Right cardiac atrium (tissue), 5 donors: ENCODE measurements around the gene CARD19. TPM values are rescaled to one million over a fixed set of nuclear protein-coding genes. Genes with fewer than 3 reads are reported as not detected.

Source experiments
- ATAC-seq, 2 donors: fragments of 200-7000 bp; cut with Tn5 transposase; one replicate each; pipeline versions ENCODE4 v1.8.0 to v1.9.1; 2020; ENCODE audit warnings: moderate library complexity in 2 of 2, mild to moderate bottlenecking in 1 of 2
- DNase-seq, 3 donors: peaks; one replicate each; pipeline ENCODE4 v3.0.0-alpha.2; 2020
- H3K27ac ChIP-seq: one replicate; pipeline ENCODE4 v1.5.1; 2013; ENCODE audit warnings: mild to moderate bottlenecking, low read length, control low read depth, moderate library complexity
- H3K27me3 ChIP-seq: one replicate; pipeline ENCODE4 v1.6.1; 2013; ENCODE audit not compliant: control insufficient read depth, insufficient read depth
- H3K4me1 ChIP-seq: one replicate; pipeline ENCODE4 v1.6.1; 2013; ENCODE audit warnings: low read length; ENCODE audit not compliant: control insufficient read depth, insufficient read depth
- H3K4me3 ChIP-seq: one replicate; pipeline ENCODE4 v1.5.1; 2013; ENCODE audit warnings: low read length, control low read depth
- H3K9me3 ChIP-seq: one replicate; pipeline ENCODE4 v1.6.1; 2013; ENCODE audit warnings: low read length; ENCODE audit not compliant: control insufficient read depth
- WGBS: extraction: QIAGEN DNeasy Blood & Tissue Kit; methylation state at CpG from one replicate; pipeline ENCODE4 v1.1.7; 2013; 5-methylcytosine and 5-hydroxymethylcytosine counted together
- intact Hi-C, 4 donors: fragments of 100-400 bp; cut with DNase I; formaldehyde crosslinking; loops; one replicate each; pipeline versions ENCODE4 v1.11.0 to v1.14.0; 2022 to 2023
- polyA plus RNA-seq: library from polyadenylated mRNA; stranded (reverse); fragments of 200-250 nt; gene quantifications from one replicate; pipeline ENCODE4 v1.2.3, GENCODE V29; 2013
- total RNA-seq, 4 donors: library from RNA; stranded (reverse); fragmentation: NEBNext Ultra II Directional; extraction: Animal tissue kit (Norgen Biotek cat#: 25700); gene quantifications; one replicate each; pipeline ENCODE4 v1.2.1, GENCODE V29; 2021
- donor health status: healthy with polysubstance abuse.
- donor health status: DM: no; HTN: yes; CAD: no.
- donor health status: DM: no; HTN: no; CAD: no.
- donor health status: DM: no; HTN: yes; CAD: no; lungs with severe emphysema.
- donor health status: DM: yes; HTN: yes; CAD: no.

CARD19 gene
- total and polyA plus RNA-seq, 5 donors = 17.7 to 30.3 (median 25.6) TPM

DNA sequence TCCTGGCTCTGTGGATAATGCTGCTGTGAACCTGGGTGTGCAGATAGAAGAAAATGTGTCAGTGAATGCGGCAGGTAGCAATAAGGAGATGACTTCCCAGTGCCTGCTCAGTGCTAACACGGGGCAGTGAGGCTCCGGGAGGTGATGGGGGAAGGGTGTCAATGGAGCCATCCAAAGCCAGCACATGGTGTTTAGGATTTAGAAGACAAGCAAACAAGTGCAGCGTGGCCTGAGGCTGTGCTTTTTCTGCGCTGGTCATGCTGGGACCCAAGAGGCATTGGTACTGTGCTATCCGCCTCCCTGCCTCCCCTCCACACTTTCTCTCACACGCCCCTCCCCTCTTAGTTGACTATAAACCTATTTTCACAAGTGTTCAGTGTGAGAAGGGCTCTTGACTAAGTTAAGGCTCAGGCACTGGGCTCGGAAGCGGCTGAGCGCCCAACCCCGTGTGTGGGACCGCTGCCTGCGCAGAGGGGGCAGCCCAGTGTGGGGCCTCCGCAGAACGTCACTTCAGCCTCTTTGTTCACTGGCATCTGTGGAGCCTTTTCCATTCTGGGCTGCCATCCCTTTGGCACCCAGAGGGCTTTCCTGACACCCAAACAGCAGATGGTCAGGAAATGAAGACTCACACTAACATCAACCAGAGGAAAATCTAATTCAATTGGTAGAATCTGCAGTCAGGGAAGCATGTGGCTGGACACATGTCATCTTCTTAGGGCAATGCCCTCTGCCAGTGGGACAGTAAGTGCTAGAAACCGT, 59.9 kb downstream of the CARD19 start:
- 74% methylated on average over 16 of the region's 16 CpGs for WGBS
- H3K9me3 ChIP-seq = no peaks in the 10 kb centered on the region
- no peaks in the 10 kb centered on the region for H3K4me1 ChIP-seq
- ATAC-seq = peak in 1 of 2 donors; percentile 20
- H3K27me3 ChIP-seq = no peaks in the 10 kb centered on the region
- H3K4me3 ChIP-seq = no peak overlapping the region
- peak in 1 of 3 donors; percentile 32 for DNase-seq
- no peak overlapping the region for H3K27ac ChIP-seq
- intact Hi-C loops = loop anchor here in 2 of 4 donors (2.0 to 5.0 kb wide), 2 partner anchors 146 to 147 kb away; no protein-coding TSS in a partner anchor

DNA sequence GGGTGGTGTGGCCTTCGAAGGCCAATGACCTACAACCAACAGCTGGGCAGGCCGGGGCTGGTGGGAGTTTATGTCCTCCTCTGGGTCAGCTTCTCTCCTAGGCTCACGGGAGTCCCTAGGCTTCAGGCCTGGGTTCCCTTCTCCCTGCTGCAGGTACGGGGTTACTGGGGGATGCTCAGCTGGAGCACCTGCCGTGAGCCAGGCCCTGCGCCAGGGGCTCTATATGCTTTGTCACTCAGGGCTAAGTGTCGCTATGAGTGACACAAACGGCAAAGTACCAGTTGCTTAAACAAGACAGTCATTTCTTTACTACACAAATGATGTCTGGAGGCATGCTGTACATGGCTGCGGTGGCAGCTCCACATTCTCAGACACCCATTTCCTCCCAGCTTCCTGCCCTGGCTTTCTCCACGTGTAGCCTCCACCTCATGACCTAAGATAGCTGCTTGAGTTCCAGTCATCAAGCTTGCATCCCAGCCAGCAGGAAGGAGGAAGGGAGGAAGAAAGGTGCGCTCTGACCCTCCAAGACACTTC, 60.5 kb downstream of the CARD19 start:
- DNase-seq = no peak
- intact Hi-C loops = loop anchor here in 2 of 4 donors (2.0 to 5.0 kb wide), 2 partner anchors 146 kb away; no protein-coding TSS in a partner anchor

DNA sequence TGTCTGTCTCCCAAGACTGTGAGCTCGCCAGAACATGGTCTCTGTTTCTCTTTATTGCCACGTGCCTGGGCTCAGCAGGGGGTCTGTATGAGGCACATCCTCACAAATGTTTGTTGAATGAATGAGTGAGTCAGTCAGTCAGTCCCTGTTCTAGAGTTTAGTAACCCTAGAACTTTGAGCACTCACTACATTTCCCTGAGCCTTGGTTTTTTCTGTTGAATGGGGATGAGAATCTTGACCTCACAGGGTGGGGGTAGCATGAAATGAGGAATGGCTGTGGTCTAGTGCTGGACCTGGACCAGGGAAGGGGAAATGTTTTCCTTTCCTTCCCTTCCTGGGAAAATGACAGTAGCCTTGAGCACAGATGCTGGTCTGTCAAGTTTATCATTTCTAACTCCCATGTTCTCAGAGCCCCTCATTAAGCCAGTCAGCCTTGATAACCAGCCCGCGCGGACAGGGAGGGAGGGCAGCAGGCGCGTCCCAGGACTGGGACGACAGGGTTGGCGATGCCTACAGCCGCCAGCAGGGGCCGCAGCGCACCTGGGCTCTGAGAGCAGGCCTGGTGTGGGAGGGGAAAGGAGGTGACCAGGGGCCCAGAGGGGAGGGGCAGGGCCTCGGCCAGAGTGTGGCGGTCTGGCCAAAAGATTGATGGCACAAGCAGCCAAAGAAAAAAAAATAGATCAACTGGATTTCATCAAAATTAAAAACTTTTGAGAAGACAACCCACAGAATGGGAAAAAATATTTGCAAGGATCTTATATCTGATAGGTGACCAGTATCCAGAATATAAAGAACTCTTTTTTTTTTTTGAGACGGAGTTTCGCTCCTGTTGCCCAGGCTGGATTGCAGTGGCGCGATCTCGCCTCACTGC, 63.8 kb downstream of the CARD19 start:
- intact Hi-C loops = loop anchor here in 3 of 4 donors (5.0 kb wide), 2 partner anchors 142 to 147 kb away; no protein-coding TSS in a partner anchor
- DNase-seq = peak; percentile 82 to 95 (median 95)
- H3K27ac ChIP-seq = no peak overlapping the region
- no peak overlapping the region for H3K4me3 ChIP-seq
- H3K9me3 ChIP-seq = no peaks in the 10 kb centered on the region
- WGBS = 15% methylated on average over 19 of the region's 19 CpGs
- no peaks in the 10 kb centered on the region for H3K4me1 ChIP-seq
- no peaks in the 10 kb centered on the region for H3K27me3 ChIP-seq
- ATAC-seq = peak; percentile 94 to 95

More for the DNA sequence above, 60.5 kb downstream of the CARD19 start:
- no peaks in the 10 kb centered on the region for H3K9me3 ChIP-seq
- H3K27ac ChIP-seq = no peak overlapping the region
- no peaks in the 10 kb centered on the region for H3K4me1 ChIP-seq
- WGBS = 87% methylated on average over 11 of the region's 11 CpGs
- no peak for ATAC-seq
- no peaks in the 10 kb centered on the region for H3K27me3 ChIP-seq
- H3K4me3 ChIP-seq = no peak overlapping the region

DNA sequence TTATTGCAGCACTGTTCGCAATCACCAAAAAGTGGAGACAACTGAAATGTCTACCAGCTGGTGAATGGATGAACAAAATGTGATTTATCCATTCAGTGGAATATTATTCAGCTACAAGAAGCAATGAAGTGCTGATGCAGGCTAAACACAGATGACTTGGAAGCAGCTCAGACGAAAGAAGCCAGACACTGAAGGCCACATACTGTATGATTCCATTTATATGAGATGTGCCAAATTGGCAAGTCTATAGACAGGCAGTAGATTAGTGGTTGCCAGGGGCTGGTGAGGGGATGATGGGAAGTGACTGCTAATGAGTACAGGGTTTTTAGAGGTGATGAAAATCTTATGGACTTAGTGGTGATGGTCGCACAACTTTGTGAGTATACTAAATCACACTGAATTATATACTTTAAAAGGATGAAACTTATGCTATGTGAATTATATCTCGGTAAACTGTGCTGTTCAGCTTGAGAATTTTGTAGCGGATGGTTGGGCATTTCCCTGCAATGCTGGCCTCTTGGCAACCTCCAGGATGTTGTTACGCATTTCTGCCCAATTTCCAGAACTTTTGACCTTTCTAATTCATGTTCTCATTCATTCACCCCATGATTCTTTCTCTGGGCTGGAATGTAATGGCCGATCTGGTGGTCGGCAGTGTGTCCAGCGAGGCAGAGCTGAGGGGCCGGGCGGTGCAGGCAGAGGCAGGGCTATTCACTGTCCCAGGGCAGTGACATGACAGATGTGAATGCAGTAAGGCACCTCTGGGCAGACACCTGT, 66.0 kb downstream of the CARD19 start:
- Histone ChIP-seq H3K27ac (peak overlapping the region; percentile 3), H3K4me1 (no peaks in the 10 kb centered on the region), H3K27me3 (no peaks in the 10 kb centered on the region), H3K9me3 (no peaks in the 10 kb centered on the region), H3K4me3 (no peak overlapping the region)
- DNase-seq = no peak
- ATAC-seq = peak; percentile 61 to 79
- 51% methylated on average over 11 of the region's 11 CpGs for WGBS
- intact Hi-C loops = loop anchor here in 2 of 4 donors (5.0 kb wide), 2 partner anchors 140 to 145 kb away; no protein-coding TSS in a partner anchor

Other genes starting within 250 kb of the CARD19 start
- 1 to 10 TPM; 6.9 to 8.2 (median 7.2) TPM for gene ZNF484, start 218.2 kb upstream of the CARD19 start, total RNA-seq
- gene ZNF484, start 218.2 kb upstream of the CARD19 start, polyA plus RNA-seq = 1.5 TPM
- gene FGD3, start 148.7 kb upstream of the CARD19 start, total RNA-seq = 1 to 10 TPM; 2.5 to 3.2 (median 2.9) TPM
- gene FGD3, start 148.7 kb upstream of the CARD19 start, polyA plus RNA-seq = 1.1 TPM
- 1 to 10 TPM; 1.0 to 2.0 (median 1.3) TPM for gene SUSD3, start 37.5 kb upstream of the CARD19 start, total RNA-seq
- 0.16 TPM for gene SUSD3, start 37.5 kb upstream of the CARD19 start, polyA plus RNA-seq
- 10 to 100 TPM; 42.9 to 68.4 (median 62.7) TPM for gene NINJ1, start 38.0 kb downstream of the CARD19 start, total RNA-seq
- gene NINJ1, start 38.0 kb downstream of the CARD19 start, polyA plus RNA-seq = 96.2 TPM
- gene WNK2, start 87.9 kb downstream of the CARD19 start, total RNA-seq = 100 to 1,000 TPM; 217 to 322 (median 278) TPM
- gene WNK2, start 87.9 kb downstream of the CARD19 start, polyA plus RNA-seq = 167 TPM